ENCODE results near the gene HOXD1. TPM values are rescaled to one million over a fixed set of nuclear protein-coding genes. Genes with fewer than 3 reads are reported as not detected.

The HOXD1 gene
- polyA plus RNA-seq, 1 of the 3 experiments (the other 2 are of a cell fraction): not detected

GRCh38 chr2:176150584-176151441 lies 37.7 kb upstream of the HOXD1 start:
- no peak overlapping the region for H3K4me3 ChIP-seq (ENCODE audit: low read depth in 2 of 2, low read length in 1 of 2)
- H3K27me3 ChIP-seq (ENCODE audit: insufficient read depth): no peaks in the 10 kb centered on the region
- no peak overlapping the region for H3K27ac ChIP-seq (ENCODE audit: low read depth in 2 of 2, low read length in 1 of 2)
- H3K79me2 ChIP-seq (ENCODE audit: insufficient read depth): no peaks in the 10 kb centered on the region
- ChIA-PET POLR2A (no interaction called here), CTCF (interaction anchor here (0.7 to 4.4 kb wide), 4 partner anchors 11 to 404 kb away, joined by 3 to 24 read pairs (median 4); no protein-coding TSS in a partner anchor)
- H3K9me3 ChIP-seq: no peaks in the 10 kb centered on the region
- H3K4me2 ChIP-seq: no peak overlapping the region
- no peak for DNase-seq
- H3F3A ChIP-seq (replicated peaks; ENCODE audit: insufficient read depth): no peaks in the 10 kb centered on the region
- 97% methylated on average over 7 of the region's 14 CpGs for WGBS (ENCODE audit: low lambda C conversion rate)
- no peak overlapping the region for H3K9ac ChIP-seq
- no peaks in the 10 kb centered on the region for H4K20me1 ChIP-seq (ENCODE audit: insufficient read depth)
- H3K36me3 ChIP-seq (replicated peaks in 1 of 2; ENCODE audit: control insufficient read depth in 1 of 2, insufficient read depth in 2 of 2, low read length in 1 of 2): peaks cover 0 to 27% of the 10 kb centered on the region in 2 experiments
- H3K9me2 ChIP-seq: no peaks in the 10 kb centered on the region
- H2AFZ ChIP-seq (ENCODE audit: low read depth): no peak overlapping the region
- TF ChIP-seq JUND (IDR thresholded peaks at IDR 0.05) (no peak), CTCF (IDR thresholded peaks at IDR 0.05) (no peak), SMC3 (IDR thresholded peaks at IDR 0.05; ENCODE audit: low read depth, low read length) (no peak), EP300 (IDR thresholded peaks at IDR 0.05; ENCODE audit: borderline replicate concordance in 1 of 2, low read depth in 1 of 2, low read length in 1 of 2) (no peak), RFX5 (IDR thresholded peaks at IDR 0.05; ENCODE audit: low read length) (no peak), NFIC (IDR thresholded peaks at IDR 0.05; ENCODE audit: borderline replicate concordance) (no peak), MXI1 (IDR thresholded peaks at IDR 0.05; ENCODE audit: low read depth, low read length) (no peak), GABPA (IDR thresholded peaks at IDR 0.05; ENCODE audit: low read depth) (no peak), RXRA (IDR thresholded peaks at IDR 0.05; ENCODE audit: borderline replicate concordance, low read depth) (no peak), FOSL2 (IDR thresholded peaks at IDR 0.05; ENCODE audit: borderline replicate concordance, low read depth) (no peak), TEAD4 (IDR thresholded peaks at IDR 0.05; ENCODE audit: borderline replicate concordance, insufficient read depth) (no peak), TCF12 (IDR thresholded peaks at IDR 0.05) (no peak), ZBTB33 (IDR thresholded peaks at IDR 0.05; ENCODE audit: borderline replicate concordance, low read depth) (no peak), EZH2phosphoT487 (IDR thresholded peaks at IDR 0.05; ENCODE audit: borderline replicate concordance, low read depth) (no peak)
- TF ChIP-seq, protein P1, sequence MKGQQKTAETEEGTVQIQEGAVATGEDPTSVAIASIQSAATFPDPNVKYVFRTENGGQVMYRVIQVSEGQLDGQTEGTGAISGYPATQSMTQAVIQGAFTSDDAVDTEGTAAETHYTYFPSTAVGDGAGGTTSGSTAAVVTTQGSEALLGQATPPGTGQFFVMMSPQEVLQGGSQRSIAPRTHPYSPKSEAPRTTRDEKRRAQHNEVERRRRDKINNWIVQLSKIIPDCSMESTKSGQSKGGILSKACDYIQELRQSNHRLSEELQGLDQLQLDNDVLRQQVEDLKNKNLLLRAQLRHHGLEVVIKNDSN (IDR thresholded peaks at IDR 0.05; ENCODE audit: borderline replicate concordance, low read depth): no peak
- peaks cover 0 to 8% of the 10 kb centered on the region in 2 experiments; a peak in 1 of 4 replicates for H3K4me1 ChIP-seq (ENCODE audit: control insufficient read depth in 1 of 2, insufficient read depth in 2 of 2, low read depth in 1 of 2, low read length in 1 of 2)

All from SK-N-SH (cell line).